Stimulated activated CD8-positive, alpha-beta memory T cell treated with anti-CD3 and anti-CD28 coated beads, Interleukin-15, amount 100 ng/mL, for 24 hours (primary cell): ENCODE results near the gene KLK10.
"Not testable (repeated sequence)": the region's sequence is repeated elsewhere in the genome, so short reads cannot be mapped to it uniquely, and the experiment has no call there.

Experiments used
- DNase-seq: peaks from one replicate; pipeline ENCODE4 v3.0.0-alpha.2; 2020; ENCODE audit warnings: low read depth

Gene KLK10

GRCh38 chr19:51001515-51001914 is 18.0 kb downstream of the KLK10 start, which contains the start of gene KLK8:
Gene KLK8 (minus strand): TSS chr19:51001604. CDS start chr19:51001167, 437 bp downstream.
- no peak for DNase-seq

GRCh38 chr19:51000981-51001380 is 18.5 kb downstream of the KLK10 start:
- DNase-seq = no peak

GRCh38 chr19:51000426-51000825 is 19.1 kb downstream of the KLK10 start:
- no peak for DNase-seq

DNA sequence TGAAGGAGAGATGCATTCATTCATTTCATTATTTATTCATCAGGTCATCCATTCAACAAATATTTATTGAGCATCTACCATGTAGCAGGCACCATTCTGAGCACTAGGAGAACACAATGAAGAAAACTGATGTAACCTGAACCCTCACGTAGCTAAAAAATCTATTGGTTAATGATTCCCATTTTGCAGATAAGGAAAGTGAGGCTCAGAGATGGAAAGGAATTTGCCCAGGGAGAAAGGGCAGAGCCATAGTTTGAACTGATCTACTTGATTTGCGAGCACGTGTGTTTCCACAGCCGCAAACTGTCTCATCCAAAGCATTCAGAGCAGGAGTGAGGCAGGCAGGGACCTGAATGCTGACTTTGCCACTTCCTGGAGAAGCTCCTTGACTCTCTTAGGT is 20.8 kb downstream of the KLK10 start:
- DNase-seq = no peak

DNA sequence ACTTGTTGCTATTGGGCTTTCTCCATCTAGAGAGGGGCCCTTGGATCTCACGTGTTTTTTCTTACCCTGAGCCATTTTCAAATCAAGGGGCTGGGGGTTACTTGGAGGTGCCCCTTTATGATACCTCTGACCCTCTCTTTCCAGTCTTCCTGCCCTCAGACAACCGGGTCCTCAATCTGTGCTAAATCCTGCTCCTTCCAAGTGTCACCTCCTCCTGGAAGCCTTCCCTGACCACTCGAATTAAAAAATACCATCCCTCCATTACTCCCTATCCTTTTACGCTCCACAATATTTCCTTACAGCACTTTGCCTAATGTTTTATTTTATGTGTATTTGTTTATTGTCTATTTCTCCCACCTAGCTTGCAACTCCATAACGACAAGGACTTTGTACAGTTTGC is 21.4 kb downstream of the KLK10 start:
- DNase-seq = no peak

DNA sequence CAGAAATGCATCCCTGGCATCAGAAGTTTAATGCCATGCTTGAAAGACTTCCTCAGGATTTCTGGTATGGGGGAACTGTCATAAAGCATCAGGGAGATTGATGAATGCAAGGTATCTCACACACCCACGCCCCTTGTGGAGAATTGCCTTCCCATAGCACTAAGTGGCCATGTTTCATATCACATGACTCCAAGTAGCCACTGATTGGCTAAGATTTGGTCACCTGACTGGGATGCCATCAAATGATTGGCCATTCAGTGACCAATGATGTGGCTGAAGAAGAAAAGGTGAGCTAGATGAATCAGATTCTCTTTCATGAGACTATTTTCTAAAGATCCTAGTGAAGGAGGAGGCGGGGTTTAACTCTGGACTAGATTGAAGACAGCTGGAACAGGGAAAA is 25.4 kb downstream of the KLK10 start:
- no peak for DNase-seq

DNA sequence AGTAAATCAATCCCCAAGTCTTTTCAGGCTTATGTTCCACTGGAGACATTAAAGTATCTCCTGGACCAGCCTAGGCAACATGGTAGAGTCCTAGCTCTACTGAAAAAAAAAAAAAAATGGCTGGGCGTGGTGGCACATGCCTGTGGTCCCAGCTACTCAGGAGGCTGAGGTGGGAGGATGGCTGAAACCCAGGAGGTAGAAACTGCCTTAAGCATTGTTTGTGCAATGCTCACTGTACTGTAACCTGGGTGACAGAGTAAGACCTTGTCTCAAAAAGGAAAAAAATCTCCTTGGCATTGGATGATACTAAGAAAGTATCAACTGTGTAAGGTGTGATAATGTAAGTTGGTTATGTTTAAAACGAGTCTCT is 26.9 kb downstream of the KLK10 start:
- DNase-seq = no peak

DNA sequence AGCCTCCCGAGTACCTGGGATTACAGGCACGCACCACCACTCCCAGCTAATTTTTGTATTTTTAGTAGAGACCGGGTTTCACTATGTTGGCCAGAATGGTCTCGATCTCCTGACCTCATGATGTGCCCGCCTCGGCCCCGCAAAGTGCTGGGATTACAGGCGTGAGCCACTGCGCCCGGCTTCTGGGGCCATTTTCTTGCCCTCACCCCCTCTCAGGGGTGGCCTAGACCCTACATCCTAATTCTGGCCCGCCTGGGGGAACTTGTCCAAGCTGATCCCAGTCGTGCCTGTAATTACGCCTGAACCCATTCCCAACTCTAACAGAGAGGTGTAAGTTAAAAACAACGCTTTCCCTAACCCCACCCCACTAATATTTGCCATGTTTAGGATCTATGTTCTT is 35.1 kb downstream of the KLK10 start:
- not testable (repeated sequence) for DNase-seq

GRCh38 chr19:50983625-50984292 is 35.8 kb downstream of the KLK10 start, which contains the start of gene KLK7:
Gene KLK7 (minus strand): TSS chr19:50983917. CDS start chr19:50982399, 1,518 bp downstream.
- DNase-seq = no peak

DNA sequence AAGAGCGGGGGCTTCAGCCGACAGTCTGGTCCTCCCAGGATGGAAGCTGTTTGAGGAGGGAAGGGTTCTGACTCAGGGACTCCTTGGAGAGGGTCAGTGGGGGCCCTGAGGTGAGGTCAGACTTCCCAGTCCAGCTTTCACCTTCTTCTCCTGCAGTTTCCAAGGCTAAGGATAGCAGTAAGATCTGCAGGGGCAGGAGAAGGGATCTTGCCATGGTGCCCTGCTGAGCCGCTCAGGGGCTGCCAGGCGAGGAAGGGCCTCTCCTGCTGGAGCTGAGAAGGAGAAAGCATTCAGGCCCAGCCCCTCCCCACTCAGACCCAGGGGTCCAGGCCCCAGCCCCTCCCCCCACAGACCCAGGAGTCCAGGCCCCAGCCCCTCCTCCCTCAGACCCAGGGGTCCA is 37.3 kb downstream of the KLK10 start:
- no peak for DNase-seq

- DNase-seq = no peak
These were observed 37.8 kb downstream of the KLK10 start for GRCh38 chr19:50981587-50982146.

DNA sequence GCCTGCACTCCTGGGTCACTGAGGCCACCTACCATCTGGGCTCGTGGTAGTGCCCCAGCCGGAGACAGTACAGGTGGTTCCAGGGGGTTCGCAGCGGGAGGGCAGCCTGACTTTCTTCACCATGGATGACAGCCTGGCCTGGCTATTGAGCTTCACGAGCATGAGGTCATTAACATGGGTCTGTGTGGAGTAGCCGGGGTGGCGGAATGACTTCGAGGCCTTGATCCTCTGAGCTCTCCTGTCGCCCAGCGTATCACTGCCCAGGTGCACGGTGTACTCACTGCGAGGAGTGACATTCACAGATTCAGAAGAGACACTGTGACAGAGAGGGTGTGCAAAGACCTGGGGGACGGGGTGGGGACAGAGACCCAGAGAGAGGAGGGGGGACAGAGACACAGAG is 39.3 kb downstream of the KLK10 start:
- DNase-seq = no peak

GRCh38 chr19:50979758-50980157 is 39.8 kb downstream of the KLK10 start:
- DNase-seq = no peak

DNA sequence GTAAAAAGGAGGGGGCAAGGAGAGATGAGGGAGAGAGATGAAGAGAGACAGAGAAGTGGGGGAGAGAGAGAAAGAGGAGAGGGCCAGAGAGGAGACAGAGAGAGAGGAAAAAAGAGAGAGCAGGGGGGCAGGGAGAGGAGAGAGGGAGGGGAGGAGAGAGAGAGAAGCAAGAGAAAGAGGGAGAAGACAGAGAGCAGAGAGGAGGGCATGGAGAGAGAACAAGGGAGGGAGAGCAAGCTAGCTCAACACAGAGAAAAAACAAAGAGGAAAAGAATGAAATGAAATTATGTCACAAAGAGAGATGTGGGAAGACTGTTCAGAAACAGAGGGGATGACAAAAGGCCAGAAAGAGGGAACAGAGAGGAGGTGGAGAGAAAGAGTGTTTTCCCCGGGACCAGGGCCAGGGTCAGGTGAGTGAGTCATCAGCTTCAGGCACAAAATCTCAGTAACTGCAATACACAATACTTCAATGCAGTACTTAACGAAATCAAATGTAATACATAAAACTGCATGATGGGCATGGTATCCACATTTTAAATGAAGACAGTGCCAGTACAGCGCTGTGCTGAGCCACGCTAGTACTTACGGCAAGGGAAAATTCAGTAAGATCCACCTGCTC is 40.6 kb downstream of the KLK10 start:
- no peak for DNase-seq

DNA sequence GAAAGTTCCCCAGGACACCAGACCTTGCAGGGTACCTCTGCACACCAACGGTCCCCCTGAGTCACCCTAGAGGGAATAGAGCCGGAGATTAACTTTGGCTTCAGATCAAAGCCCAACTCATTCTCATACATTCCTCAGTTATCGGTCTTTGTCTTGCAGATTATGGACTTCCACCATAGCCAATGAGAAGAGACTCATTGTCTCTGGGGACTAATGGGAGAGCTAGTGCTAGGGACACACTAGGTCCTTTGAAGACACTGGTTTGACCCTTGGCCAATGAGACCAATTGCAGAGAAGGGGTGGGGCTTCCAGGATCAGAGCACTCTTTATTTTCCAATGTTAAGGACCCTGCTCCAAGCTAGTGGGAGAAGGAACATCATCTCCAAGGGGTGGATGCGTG is 41.9 kb downstream of the KLK10 start:
- DNase-seq = no peak

- no peak for DNase-seq
These were observed 43.7 kb downstream of the KLK10 start for GRCh38 chr19:50975766-50976165.

GRCh38 chr19:50974702-50975556 is 44.6 kb downstream of the KLK10 start:
- no peak for DNase-seq

DNA sequence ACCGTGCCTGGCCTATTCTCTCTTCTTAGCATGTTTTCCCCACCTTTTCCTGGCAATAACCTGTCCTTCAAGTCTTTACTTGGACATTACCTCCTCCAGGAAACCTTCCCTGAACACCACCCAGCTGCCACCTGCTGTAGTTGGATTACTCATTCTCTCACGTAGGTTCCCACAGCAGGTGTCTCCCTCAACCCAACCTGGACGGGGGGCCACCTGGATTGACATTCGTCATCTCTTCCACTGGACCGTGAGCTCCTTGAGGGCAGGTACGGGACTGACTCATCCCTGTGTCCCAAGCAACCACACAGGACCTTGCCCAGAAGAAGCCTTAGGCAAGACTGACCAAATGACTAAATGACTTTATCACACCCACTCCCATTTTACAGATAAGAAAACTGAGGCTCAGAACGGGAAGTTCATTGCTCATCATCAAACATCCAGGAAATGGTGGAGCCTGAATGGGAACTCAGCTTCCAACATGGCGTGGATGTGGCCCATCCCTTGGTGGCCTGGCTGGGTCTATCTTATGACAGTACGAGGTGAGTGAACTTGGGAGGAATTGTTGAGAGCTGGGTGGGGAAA is 46.6 kb downstream of the KLK10 start:
- no peak for DNase-seq

DNA sequence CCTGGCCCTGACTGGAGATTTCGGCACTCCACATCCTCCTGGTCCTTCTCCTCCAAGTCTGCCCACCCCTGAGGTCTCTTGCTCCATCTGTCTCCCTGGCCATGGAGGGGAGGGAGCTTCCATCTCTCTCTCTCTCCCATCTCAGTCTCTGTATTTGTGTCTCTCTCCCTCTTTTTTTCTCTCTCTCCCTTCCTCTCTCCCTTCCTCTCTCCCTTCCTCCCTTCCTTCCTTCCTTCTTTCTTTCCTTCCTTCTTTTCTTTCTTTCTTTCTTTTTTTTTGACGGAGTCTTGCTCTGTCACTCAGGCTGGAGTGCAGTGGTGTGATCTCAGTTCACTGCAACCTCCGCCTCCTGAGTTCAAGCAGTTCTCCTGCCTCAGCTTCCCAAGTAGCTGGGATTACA is 49.7 kb downstream of the KLK10 start:
- not testable (repeated sequence) for DNase-seq

DNA sequence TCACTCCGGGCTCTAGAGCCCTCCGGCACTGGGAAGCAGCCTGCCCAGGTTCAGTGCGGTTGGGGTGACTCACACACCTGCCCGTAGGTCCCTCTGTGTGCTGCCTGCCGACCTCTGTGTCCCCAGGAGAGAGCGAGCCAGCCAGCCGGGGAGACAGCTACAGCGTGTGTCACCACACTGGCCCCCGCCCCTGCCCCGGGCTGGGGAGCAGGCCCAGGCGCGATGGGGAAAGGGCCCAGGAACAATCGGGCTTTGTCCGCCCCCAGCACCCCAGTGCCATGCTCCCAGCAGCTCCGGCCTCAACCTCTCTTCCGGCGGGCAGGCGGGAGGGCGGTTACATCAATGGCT is 50.1 kb downstream of the KLK10 start, which contains the start of gene KLK6:
Gene KLK6, minus strand, starts transcription at position 179 of the 348 bp plus-strand sequence. CDS start 1,487 bp downstream, outside the sequence.
- DNase-seq = no peak

- DNase-seq = no peak
These were observed 50.6 kb downstream of the KLK10 start for GRCh38 chr19:50968716-50969412.
